Measurements from ENCODE around the gene ACADS. TPM values are rescaled to one million over a fixed set of nuclear protein-coding genes. Genes with fewer than 3 reads are reported as not detected.

ACADS gene
- total RNA-seq, 1 donor from 2014 or later = 27.7 TPM

GRCh38 chr12:120699553-120699952 is 26.1 kb upstream of the ACADS start:
- DNase-seq (ENCODE audit: low read depth in 2 of 2) = no peak

DNA sequence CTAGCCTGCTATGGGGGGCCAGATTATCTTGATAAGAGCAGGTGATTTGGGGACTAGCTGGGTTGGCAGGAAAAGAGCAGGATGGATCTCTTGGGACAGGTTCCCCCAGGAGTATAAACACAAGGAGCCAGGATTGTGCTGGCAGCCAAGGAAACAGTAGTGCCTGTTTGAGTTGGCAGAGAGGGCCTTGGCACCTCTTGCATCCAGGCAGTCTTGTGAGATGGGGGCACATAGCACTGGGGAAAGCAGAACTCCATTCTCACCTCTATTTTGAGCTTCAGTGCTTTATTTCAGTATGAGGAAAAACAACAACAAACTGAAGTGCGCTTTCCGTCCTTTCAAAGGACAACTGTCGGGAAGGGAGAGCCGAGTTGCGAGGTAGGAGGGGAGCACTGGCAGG is 24.7 kb upstream of the ACADS start:
- DNase-seq (ENCODE audit: low read depth in 2 of 2) = no peak

DNA sequence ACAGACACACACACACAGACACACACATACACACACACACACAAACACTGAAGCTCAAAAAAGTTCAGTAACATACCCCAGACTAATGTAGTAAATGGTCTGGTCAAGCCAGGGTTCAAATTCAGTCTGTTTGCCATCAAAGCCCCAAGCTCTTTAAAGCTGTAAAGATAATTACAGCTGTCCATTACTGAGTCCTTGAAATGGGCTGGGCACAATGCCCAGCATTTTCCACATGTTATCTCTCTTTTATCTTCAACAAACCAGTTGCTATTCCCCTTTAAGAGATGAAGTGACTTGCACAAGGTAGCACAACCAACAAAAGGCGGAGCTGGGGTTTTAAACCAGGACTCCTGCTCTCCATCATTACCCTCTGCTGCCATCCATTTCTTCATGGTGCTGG is 23.0 kb upstream of the ACADS start:
- no peak for DNase-seq (ENCODE audit: low read depth in 2 of 2)

GRCh38 chr12:120703311-120703942 is 22.2 kb upstream of the ACADS start:
- DNase-seq (ENCODE audit: low read depth in 2 of 2) = no peak

DNA sequence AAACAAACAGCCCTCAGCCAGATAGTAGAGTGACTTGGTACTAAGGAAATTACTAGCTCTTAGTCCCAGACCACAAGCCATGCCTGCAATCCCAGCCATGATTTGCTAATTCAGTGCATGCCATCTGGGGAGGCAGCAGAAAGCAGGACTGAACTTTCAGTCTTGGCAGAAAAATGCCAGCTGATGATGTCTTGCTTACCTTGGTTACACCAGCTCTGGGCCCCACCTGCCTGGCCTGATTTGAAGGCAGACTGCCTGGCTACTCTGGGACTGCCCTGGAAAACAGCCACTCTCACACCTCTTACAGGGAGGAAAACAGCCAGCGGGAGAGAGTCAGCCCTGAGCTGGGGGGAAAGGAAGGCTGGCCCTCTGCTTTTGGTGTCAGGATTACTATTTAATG is 20.0 kb upstream of the ACADS start:
- no peak for DNase-seq (ENCODE audit: low read depth in 2 of 2)

DNA sequence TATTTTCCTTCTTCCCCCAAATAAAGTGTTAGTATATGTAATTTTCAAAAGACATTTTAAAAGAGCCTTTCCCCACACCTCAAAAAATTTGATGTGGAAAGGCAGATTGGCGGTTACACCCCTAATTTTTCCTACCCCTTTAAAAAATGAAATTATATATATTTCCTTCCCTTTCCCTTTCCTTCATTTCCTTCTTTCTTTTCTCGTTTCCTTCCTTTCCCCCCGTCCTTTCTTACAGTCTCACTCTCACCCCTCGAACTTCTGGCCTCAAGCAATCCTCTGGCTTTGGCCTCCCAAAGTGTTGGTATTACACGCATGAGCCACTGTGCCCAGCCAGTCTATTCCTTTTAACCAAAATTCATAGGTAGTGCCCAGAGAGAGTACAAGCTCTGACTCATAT is 19.6 kb upstream of the ACADS start:
- DNase-seq (ENCODE audit: low read depth in 2 of 2) = no peak

DNA sequence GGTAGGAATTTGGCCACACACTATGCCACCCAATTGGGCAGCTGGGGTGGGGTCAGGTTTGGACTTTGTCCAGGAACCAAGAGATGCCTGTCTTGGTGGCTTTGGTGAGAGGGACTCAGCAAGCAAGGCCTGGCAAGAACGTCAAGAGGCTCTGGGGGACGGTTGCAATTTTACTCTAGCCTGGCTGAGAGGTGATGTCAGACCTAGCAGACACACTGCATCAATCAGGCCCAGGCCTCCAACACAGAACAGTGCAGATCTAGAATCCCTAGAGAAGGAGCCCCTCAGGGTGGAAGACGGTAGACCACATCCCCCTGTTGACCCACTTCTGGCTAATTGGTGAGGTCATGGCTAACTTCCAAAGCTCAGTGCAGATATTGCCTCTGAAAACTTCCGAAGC is 17.0 kb upstream of the ACADS start:
- no peak for DNase-seq (ENCODE audit: low read depth in 2 of 2)

DNA sequence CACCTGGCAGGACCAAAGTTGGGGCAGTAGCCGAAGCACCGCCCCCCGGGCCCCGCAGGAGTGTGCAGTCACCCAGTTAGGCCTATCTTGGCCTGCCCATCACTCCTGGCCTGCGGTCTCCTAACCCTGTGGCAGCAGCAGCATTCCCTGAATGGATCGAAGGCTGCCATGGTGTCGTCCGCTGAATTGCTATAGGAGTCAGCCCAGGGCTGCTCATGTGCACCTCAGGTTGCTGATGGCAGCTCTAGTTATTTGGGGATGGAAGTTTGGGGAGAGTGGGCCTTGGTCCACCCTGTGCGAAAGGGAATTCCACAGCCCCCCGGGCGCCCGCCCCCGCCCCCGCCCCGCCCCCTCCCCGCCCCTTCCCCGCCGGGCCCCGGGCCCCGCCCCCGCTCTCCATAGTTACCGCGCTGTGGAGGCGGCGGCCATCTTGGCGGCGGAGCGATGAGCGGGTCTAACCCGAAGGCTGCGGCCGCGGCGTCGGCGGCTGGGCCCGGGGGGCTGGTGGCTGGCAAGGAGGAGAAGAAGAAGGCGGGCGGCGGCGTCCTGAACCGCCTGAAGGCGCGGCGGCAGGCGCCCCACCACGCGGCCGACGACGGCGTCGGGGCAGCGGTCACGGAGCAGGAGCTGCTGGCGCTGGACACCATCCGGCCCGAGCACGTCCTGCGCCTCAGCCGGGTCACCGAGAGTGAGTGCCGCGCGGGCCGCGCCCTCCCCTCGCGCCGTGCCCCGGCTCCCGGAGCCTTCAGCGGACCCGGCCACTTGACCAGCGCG is 15.4 kb upstream of the ACADS start, which contains the start of gene UNC119B:
Gene UNC119B, plus strand, starts transcription at position 428 of the 774 bp plus-strand sequence. Its CDS starts 17 bp downstream, at position 445.
- peak in 1 of 2 donors; percentile 50 for DNase-seq (ENCODE audit: low read depth in 2 of 2)

DNA sequence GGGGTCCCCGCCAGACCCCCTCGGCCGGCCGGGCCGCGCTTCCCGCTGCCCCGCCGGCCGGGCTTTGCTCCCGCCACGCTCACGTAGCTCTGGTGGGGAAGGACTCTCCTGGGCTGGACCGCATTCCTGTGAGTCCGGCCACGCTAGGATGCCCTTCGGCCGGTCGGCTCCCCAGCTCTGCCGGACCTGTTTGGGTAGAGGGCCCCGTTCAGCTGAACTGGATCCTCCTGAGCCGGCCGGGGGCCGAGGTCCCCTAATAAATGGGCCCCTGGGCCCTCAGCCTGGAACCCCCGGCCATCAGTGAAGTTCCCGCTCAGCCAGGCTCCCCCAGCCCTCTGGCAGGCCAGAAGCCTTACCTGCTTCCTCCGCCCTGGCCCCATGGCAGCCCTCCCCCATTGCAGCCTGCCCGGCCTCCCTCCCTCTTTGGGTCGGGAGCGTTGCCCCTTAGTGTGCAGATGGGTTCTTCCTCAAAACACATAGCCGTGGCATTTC is 14.8 kb upstream of the ACADS start:
- peak in 1 of 2 donors; percentile 19 for DNase-seq (ENCODE audit: low read depth in 2 of 2)

GRCh38 chr12:120711411-120711810 is 14.2 kb upstream of the ACADS start:
- no peak for DNase-seq (ENCODE audit: low read depth in 2 of 2)

DNA sequence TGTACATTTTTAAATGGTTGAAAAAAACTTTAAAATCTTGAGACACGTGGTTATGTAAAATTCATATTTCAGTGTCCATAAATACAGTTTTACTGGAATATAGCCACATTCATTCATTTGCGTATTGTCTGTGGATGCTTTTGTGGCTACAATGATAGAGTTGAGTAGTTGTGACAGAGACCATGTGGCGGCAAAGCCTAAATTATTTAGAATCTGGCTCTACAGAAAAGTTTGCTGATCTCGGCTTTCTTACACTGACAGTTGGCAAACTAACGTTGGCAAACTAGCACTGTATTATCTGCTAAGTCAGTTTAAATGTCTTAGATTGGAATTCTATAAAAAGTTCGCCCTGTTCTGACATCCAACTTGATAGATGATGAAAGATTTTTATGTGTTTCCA is 13.0 kb upstream of the ACADS start:
- no peak for DNase-seq (ENCODE audit: low read depth in 2 of 2)

DNA sequence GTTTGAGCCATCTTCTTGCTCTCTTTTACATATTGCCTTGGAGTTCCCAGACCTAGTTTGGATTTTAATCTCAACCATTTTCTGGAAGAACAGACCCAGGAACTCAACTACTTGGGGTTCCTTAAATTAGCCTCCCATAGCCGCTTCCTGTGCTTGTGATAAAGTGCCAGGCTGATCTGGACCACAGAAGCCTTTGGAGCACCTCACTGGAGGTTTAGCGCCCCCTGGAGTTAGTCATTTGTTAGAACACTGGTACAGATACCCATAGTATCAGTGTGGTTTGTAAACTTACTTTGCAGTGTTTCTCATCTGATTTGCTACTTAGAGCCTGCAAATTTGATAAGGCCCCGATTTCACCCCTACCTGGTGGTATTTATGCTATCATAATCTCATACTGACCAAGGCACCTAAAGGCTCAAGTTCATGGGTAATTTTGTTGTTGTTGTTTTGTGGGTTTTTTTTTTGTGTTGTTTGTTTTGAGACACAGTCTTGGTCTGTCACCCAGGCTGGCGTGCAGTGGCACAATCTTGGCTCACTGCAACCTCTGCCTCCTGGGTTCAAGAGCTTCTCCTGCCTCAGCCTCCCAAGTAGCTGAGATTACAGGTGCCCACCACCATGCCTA is 11.7 kb upstream of the ACADS start:
- peak; percentile 68 to 84 for DNase-seq (ENCODE audit: low read depth in 2 of 2)

DNA sequence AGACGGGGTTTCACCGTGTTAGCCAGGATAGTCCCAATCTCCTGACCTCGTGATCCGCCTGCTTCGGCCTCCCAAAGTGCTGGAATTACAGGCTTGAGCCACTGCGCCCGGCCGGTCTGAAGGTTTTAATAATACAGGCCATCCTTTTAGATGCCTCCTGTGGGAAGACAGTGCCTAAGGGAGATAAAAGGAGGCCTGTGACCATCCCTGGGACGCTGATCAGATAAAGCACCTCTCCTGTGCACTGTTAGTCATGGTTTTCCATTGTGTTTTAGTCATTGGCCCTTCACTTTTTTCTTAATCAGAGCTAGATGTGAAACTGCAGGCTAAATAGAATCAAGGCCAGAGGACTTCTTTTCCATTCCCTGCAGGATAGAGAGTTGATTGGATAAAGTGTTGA is 7.6 kb upstream of the ACADS start:
- DNase-seq (ENCODE audit: low read depth in 2 of 2) = no peak

- no peak for DNase-seq (ENCODE audit: low read depth in 2 of 2)
Measured at GRCh38 chr12:120719072-120719471, 6.6 kb upstream of the ACADS start.

DNA sequence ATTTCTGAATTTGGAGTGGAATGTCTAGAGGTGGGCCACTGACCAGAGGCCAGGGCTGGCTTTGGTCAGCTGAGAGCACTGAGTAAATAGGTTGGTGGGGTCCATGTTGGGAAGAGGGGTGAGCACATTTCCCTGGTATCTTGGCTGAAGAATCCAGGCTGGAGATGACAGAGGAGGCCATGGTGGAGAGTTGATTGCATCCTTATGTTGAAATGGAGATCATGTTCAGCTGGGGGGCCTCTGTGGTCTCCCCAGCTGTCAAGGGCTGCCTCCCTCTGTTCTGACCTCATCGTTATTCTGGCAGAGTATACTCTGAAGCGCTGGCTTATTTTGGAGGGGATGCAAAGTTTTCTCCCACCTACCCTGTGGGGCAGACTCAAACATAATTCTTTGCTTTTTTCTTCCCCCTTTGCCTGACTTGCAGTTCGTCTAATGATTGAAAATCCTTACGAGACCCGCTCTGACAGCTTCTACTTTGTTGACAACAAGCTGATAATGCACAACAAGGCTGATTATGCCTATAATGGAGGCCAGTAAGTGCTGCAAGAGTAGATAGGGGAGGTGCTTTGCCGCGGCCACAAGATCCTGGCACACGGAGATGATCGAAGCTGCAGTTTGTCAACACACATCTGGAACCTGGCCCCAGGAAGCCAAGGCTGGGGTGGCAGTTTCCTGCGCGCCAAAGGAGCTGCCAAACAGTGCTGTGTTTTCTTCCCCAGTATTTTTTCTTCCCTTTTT is 6.0 kb upstream of the ACADS start:
- DNase-seq (ENCODE audit: low read depth in 2 of 2) = no peak

DNA sequence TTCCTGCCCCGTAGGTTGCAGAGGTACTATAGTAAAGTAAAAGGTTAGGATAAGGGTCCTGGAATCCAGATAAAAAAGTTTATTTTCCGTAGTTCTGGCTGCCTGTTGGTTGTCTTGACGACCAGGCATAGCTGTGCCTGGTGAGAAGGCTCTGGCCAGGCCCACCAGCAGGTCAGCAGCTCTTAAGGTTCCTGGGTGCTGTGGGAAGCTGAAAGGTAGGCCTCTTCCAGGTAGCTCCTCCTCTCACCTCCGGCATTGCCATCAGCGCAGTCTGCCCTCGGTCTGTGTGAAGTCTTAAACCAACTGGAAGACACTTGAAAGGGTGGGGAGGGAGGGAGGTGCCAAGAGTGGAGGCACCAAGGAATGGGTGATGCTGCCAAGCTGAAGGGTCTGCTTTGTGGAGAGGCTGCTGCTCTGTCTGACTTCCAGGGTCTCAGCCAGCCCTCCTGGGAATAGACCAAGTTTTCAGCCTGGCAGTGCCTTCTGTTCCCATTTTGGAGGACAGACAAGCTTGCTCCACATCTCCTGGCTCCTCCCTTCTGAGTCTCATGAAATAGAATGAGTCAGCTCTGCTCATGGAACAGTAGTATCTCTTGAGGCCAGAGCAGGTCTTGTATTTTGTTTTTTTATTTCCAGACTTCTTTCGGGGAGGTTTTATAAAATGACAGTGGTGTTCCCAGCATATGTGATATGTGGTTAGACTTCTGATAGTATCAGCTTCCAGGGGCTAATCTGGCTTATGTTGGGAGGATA is 5.2 kb upstream of the ACADS start:
- DNase-seq (ENCODE audit: low read depth in 2 of 2) = no peak

- no peak for DNase-seq (ENCODE audit: low read depth in 2 of 2)
Measured at GRCh38 chr12:120720987-120721801, 4.4 kb upstream of the ACADS start.

DNA sequence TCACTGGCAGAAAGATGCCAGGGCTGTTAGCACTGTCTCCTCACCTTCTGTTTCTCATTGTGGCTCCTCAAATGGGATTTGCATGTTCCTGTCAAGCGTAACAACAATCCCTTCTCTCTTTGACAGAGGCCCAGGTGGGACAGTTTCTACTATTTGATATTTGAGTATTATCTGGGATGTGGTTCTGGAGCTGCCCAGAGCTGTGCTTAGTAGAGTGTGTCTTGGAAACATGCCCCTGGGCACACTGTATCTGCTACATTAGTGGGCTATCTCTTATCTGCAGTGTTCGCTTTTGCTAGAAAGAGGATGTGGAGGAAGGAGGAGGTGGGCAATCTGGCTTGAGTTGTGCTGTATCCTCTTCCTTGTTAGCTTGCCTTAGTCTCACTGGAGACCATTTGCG is 3.8 kb upstream of the ACADS start:
- no peak for DNase-seq (ENCODE audit: low read depth in 2 of 2)

DNA sequence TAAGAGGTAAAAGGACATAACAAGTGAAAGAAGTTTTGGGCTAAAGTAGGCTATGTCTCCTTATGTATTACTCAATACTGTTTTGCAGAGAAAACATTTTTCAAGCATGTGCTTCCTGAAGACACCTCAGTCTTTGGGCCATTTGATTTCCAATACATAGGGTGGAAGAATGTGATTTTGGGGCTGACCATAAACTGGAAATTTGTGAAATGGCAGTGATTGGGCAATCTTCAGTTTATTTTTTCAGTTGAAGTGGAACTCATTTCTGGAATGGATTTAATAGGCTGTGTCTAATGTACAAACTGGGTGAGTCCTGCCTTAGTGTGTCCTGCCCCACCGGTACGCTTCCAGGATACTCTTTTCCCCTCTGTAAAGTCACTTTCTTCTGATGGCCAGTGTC is 2.8 kb upstream of the ACADS start:
- no peak for DNase-seq (ENCODE audit: low read depth in 2 of 2)

DNA sequence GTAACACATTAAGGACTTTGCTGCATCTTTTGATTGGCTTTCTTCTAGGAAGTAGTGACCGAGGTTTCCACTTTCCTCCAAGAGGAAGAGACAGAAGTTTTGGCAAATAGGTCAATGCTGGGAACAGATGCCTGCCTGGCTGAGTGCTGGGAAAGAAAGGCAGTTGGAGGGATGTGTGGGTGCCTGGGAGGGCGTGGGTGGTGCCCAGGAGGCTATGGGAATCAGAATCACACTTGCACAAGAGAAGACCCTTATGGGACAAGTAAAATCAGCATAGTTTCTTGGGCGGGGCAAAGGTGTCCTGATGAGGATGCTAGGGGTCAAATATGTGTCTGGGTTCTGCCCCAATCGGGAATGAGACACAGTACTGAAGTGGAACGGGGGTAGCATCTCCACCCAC is 906 bp upstream of the ACADS start:
- no peak for DNase-seq (ENCODE audit: low read depth in 2 of 2)
